GM10847 (cell line): ENCODE measurements around the gene SHQ1.

Experiments
- POLR2A ChIP-seq: IDR thresholded peaks from 2 replicates; pipeline ENCODE4 v1.6.1; 2011; ENCODE audit not compliant: insufficient read length; ENCODE audit errors: extremely low read depth

SHQ1 gene

GRCh38 chr3:72722930-72723726 is 125.1 kb downstream of the SHQ1 start:
- TF ChIP-seq POLR2A, result no peak

DNA sequence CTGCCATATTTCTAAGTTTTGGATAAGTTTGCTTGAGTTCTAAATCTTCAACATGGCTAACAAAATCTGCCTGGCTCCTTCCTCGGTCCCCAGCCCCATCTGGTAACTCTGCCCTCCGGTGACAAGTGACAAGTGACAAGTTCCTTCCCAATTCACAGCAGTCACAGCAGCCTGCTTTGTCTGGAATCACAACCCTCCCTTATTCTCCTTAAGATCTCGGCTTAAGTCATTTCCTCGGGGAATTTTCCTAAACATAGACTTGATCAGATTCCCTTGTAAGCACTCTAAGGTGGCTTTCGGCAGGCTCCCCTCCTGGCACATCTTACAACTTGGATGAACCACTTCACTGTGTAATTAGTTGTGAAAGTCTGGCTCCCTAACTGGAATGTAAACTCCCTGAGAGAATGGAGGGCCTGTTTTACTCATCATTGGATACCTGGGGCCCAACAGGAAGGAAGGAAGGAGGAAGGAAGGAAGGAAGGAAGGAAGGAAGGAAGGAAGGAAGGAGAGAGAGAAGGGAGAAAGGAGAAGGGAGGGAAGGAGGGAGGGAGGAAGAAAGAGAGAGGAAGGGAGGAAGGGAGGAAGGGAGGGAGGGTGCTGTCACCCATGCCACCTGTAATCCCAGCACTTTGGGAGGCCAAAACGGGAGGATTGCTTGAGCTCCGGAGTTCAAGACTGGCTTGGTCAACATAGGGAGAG is 126.4 kb downstream of the SHQ1 start:
- no peak for TF ChIP-seq POLR2A

DNA sequence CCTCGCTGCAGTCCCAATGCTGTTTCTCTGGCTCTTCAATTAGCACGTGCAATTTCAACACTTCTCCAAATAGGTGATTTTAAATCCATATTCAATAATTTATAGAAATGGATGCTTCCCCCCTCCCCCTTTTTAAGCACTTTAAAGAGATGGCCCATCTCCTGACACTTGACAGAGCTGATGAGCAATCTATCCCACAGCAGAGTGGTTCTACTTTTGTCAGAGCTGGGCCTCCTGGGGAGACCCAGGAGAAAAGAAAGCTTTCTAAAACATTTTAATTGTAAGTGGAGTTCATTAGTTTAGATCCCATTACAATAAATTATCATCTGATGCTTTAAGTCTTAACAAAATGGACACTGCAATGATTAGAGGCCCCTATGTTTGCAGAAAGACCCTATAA is 127.7 kb downstream of the SHQ1 start:
- TF ChIP-seq POLR2A, result no peak

- no peak for TF ChIP-seq POLR2A
Measured at GRCh38 chr3:72719137-72719536, 129.1 kb downstream of the SHQ1 start.

GRCh38 chr3:72708441-72708840 is 139.8 kb downstream of the SHQ1 start:
- TF ChIP-seq POLR2A, result no peak

DNA sequence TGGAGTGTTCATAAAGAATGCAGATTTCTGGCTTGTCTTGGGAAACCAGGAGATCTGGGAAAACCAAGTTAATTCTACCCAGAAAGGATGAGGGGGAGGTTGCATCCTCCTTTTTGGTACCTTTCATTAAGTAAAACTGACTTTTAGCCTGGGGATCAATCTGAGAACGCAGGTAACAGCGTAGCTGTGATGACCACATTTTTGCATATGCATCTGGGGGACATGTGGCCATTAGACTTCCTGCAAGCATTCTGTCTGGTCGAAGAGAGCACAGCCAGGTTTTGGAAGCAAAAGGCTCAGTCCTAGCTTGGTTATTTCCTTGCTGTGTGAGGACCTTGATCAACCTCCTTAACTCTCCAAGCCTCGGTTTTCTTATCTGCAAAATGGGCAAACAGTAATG is 145.2 kb downstream of the SHQ1 start:
- no peak for TF ChIP-seq POLR2A

DNA sequence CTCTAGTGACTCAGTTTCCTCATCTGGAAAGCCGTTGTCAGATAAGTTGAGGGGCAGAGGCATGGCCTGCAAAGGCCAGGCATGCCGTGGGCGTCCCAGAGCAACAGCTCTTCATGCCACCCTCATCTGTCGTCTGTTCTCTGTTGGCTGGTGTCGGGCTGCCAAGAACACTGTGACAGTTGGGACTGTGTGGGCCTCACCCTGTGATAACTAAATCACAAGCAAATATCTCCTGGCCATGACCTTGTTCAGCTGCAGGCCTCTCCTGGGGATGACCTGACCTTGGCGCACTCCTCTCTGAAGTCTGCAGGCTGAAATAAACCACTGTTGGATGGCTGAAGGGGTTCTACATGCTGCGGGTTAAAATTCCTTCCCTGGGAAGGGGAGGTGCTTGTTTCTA is 145.9 kb downstream of the SHQ1 start:
- TF ChIP-seq POLR2A, result no peak

- TF ChIP-seq POLR2A, result no peak
Measured at GRCh38 chr3:72700106-72700505, 148.1 kb downstream of the SHQ1 start.

- no peak for TF ChIP-seq POLR2A
Measured at GRCh38 chr3:72699631-72700030, 148.6 kb downstream of the SHQ1 start.
